Stimulated activated CD8-positive, alpha-beta memory T cell treated with anti-CD3 and anti-CD28 coated beads, Interleukin-4, amount 100 ng/mL, for 48 hours (primary cell): ENCODE results near the gene TMTC1.

Experiments
- DNase-seq: peaks from one replicate; pipeline ENCODE4 v3.0.0-alpha.2; 2020

The TMTC1 gene

GRCh38 chr12:29518407-29518806 is 265.3 kb downstream of the TMTC1 start:
- no peak for DNase-seq

GRCh38 chr12:29517264-29517663 is 266.5 kb downstream of the TMTC1 start:
- no peak for DNase-seq

- DNase-seq, result no peak
Measured at GRCh38 chr12:29516431-29516875, 267.3 kb downstream of the TMTC1 start.

GRCh38 chr12:29510591-29511185 is 273.1 kb downstream of the TMTC1 start:
- DNase-seq, result no peak

- no peak for DNase-seq
Measured at GRCh38 chr12:29509503-29509902, 274.2 kb downstream of the TMTC1 start.

GRCh38 chr12:29508949-29509348 is 274.8 kb downstream of the TMTC1 start:
- DNase-seq, result no peak

GRCh38 chr12:29505122-29505521 is 278.6 kb downstream of the TMTC1 start:
- no peak for DNase-seq

GRCh38 chr12:29503283-29503682 is 280.5 kb downstream of the TMTC1 start:
- DNase-seq, result no peak

GRCh38 chr12:29499235-29499634 is 284.5 kb downstream of the TMTC1 start:
- DNase-seq, result no peak

GRCh38 chr12:29497588-29497987 is 286.2 kb downstream of the TMTC1 start, which contains the start of gene OVCH1:
Gene OVCH1 (minus strand): TSS chr12:29497686. CDS start chr12:29497686, 0 bp downstream.
- no peak for DNase-seq

- DNase-seq, result no peak
Measured at GRCh38 chr12:29492891-29493290, 290.9 kb downstream of the TMTC1 start.

- no peak for DNase-seq
Measured at GRCh38 chr12:29486972-29487371, 296.8 kb downstream of the TMTC1 start.

- DNase-seq, result no peak
Measured at GRCh38 chr12:29463198-29463597, 320.5 kb downstream of the TMTC1 start.

- DNase-seq, result no peak
Measured at GRCh38 chr12:29460082-29460481, 323.7 kb downstream of the TMTC1 start.

- DNase-seq, result no peak
Measured at GRCh38 chr12:29455087-29455486, 328.7 kb downstream of the TMTC1 start.

- DNase-seq, result no peak
Measured at GRCh38 chr12:29451888-29452287, 331.9 kb downstream of the TMTC1 start.
